ENCODE measurements around the gene LILRA2. TPM values are rescaled to one million over a fixed set of nuclear protein-coding genes. Genes with fewer than 3 reads are reported as not detected.

Gene LILRA2
- total and polyA plus RNA-seq, 2 experiments from 2014 or later, result not detected

DNA sequence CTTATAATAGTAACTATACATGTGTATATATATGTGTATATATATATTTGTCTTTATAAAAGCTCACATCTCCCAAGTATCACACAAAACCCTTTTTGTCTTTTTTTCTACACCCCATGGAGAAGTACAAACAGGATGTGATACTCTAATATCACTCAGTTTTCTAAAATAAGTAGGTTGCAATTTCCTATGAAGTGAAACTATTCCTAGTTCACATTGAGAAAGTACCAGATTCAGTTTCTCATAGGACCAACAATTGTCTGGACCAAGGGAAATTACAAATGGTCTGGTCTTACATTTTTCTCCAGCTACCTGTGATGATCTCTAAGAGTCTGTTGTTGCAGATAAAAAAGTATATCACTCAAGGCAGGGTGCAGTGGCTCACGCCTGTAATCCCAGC is 38.8 kb downstream of the LILRA2 start (continued):
- TF ChIP-seq, protein P1, sequence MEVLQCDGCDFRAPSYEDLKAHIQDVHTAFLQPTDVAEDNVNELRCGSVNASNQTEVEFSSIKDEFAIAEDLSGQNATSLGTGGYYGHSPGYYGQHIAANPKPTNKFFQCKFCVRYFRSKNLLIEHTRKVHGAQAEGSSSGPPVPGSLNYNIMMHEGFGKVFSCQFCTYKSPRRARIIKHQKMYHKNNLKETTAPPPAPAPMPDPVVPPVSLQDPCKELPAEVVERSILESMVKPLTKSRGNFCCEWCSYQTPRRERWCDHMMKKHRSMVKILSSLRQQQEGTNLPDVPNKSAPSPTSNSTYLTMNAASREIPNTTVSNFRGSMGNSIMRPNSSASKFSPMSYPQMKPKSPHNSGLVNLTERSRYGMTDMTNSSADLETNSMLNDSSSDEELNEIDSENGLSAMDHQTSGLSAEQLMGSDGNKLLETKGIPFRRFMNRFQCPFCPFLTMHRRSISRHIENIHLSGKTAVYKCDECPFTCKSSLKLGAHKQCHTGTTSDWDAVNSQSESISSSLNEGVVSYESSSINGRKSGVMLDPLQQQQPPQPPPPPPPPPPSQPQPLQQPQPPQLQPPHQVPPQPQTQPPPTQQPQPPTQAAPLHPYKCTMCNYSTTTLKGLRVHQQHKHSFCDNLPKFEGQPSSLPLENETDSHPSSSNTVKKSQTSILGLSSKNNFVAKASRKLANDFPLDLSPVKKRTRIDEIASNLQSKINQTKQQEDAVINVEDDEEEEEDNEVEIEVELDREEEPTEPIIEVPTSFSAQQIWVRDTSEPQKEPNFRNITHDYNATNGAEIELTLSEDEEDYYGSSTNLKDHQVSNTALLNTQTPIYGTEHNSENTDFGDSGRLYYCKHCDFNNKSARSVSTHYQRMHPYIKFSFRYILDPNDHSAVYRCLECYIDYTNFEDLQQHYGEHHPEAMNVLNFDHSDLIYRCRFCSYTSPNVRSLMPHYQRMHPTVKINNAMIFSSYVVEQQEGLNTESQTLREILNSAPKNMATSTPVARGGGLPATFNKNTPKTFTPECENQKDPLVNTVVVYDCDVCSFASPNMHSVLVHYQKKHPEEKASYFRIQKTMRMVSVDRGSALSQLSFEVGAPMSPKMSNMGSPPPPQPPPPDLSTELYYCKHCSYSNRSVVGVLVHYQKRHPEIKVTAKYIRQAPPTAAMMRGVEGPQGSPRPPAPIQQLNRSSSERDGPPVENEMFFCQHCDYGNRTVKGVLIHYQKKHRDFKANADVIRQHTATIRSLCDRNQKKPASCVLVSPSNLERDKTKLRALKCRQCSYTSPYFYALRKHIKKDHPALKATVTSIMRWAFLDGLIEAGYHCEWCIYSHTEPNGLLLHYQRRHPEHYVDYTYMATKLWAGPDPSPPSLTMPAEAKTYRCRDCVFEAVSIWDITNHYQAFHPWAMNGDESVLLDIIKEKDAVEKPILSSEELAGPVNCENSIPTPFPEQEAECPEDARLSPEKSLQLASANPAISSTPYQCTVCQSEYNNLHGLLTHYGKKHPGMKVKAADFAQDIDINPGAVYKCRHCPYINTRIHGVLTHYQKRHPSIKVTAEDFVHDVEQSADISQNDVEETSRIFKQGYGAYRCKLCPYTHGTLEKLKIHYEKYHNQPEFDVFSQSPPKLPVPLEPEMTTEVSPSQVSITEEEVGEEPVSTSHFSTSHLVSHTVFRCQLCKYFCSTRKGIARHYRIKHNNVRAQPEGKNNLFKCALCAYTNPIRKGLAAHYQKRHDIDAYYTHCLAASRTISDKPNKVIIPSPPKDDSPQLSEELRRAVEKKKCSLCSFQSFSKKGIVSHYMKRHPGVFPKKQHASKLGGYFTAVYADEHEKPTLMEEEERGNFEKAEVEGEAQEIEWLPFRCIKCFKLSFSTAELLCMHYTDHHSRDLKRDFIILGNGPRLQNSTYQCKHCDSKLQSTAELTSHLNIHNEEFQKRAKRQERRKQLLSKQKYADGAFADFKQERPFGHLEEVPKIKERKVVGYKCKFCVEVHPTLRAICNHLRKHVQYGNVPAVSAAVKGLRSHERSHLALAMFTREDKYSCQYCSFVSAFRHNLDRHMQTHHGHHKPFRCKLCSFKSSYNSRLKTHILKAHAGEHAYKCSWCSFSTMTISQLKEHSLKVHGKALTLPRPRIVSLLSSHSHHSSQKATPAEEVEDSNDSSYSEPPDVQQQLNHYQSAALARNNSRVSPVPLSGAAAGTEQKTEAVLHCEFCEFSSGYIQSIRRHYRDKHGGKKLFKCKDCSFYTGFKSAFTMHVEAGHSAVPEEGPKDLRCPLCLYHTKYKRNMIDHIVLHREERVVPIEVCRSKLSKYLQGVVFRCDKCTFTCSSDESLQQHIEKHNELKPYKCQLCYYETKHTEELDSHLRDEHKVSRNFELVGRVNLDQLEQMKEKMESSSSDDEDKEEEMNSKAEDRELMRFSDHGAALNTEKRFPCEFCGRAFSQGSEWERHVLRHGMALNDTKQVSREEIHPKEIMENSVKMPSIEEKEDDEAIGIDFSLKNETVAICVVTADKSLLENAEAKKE (CRISPR knock-in tag; IDR thresholded peaks at IDR 0.05), result no peak
- TF ChIP-seq EZH2 (IDR thresholded peaks at IDR 0.05; ENCODE audit: low read depth, unreplicated experiment), result no peak

DNA sequence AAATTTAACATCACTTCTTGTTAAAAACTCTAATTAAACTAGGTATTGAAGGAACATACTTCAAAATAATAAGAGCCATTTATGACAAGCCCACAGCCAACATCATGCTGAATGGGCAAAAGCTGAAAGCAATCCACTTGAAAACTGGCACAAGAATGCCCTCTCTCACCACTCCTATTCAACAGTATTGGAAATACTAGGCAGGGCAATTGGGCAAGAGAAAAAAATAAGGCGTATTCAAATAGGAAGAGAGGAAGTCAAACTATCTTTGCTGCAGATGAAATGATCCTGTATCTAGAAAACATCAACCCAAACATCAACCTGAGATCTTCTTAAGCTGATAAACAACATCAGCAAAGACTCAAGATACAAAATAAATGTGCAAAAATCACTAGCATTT is 41.1 kb downstream of the LILRA2 start:
- H3K27me3 ChIP-seq (ENCODE audit: insufficient read depth), result no peaks in the 10 kb centered on the region
- no peak overlapping the region for H3K27ac ChIP-seq (ENCODE audit: low read depth)
- Mint-ChIP-seq H3K27me3 (ENCODE audit: insufficient read depth, low read depth, poor library complexity) (peaks cover 2% of the 10 kb centered on the region), H3K36me3 (ENCODE audit: low read depth) (peaks cover 19% of the 10 kb centered on the region), H3K4me3 (no peak overlapping the region), H3K4me1 (no peaks in the 10 kb centered on the region), H3K27ac (no peak overlapping the region), H3K9me3 (peaks cover 94% of the 10 kb centered on the region)
- H3F3A ChIP-seq (replicated peaks; ENCODE audit: low read depth), result no peaks in the 10 kb centered on the region
- no peaks in the 10 kb centered on the region for H3K4me1 ChIP-seq (ENCODE audit: insufficient read depth)
- H2AFZ ChIP-seq, result no peak overlapping the region
- peaks cover 7% of the 10 kb centered on the region for H3K36me3 ChIP-seq (ENCODE audit: insufficient read depth)
- H4K20me1 ChIP-seq (replicated peaks; ENCODE audit: insufficient read depth), result no peaks in the 10 kb centered on the region
- DNase-seq (ENCODE audit: low spot score) (no peak), ATAC-seq (no peak)
- no peak overlapping the region for H3K4me3 ChIP-seq
- no peaks in the 10 kb centered on the region for H3K9me2 ChIP-seq (ENCODE audit: insufficient read depth)
- no peak overlapping the region for H3K4me2 ChIP-seq
- no peaks in the 10 kb centered on the region for H3K79me2 ChIP-seq (replicated peaks; ENCODE audit: insufficient read depth)
- no peak for TF ChIP-seq JUNB (IDR thresholded peaks at IDR 0.05; ENCODE audit: unreplicated experiment)
- TF ChIP-seq, protein P1 (CRISPR knock-in tag; IDR thresholded peaks at IDR 0.05), result no peak
- TF ChIP-seq EZH2 (IDR thresholded peaks at IDR 0.05; ENCODE audit: low read depth, unreplicated experiment), result no peak
- TF ChIP-seq EZH2phosphoT487 (IDR thresholded peaks at IDR 0.05; ENCODE audit: unreplicated experiment), result no peak
- TF ChIP-seq, protein P2, sequence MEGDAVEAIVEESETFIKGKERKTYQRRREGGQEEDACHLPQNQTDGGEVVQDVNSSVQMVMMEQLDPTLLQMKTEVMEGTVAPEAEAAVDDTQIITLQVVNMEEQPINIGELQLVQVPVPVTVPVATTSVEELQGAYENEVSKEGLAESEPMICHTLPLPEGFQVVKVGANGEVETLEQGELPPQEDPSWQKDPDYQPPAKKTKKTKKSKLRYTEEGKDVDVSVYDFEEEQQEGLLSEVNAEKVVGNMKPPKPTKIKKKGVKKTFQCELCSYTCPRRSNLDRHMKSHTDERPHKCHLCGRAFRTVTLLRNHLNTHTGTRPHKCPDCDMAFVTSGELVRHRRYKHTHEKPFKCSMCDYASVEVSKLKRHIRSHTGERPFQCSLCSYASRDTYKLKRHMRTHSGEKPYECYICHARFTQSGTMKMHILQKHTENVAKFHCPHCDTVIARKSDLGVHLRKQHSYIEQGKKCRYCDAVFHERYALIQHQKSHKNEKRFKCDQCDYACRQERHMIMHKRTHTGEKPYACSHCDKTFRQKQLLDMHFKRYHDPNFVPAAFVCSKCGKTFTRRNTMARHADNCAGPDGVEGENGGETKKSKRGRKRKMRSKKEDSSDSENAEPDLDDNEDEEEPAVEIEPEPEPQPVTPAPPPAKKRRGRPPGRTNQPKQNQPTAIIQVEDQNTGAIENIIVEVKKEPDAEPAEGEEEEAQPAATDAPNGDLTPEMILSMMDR (conservative IDR thresholded peaks at IDR 0.05; ENCODE audit: low read depth in 2 of 2), result no peak
- TF ChIP-seq POLR2AphosphoS5 (IDR thresholded peaks at IDR 0.05; ENCODE audit: low read depth), result no peak
- no peak for TF ChIP-seq NANOG (IDR thresholded peaks at IDR 0.05; ENCODE audit: borderline replicate concordance)
- TF ChIP-seq STAT1 (IDR thresholded peaks at IDR 0.05; ENCODE audit: unreplicated experiment), result no peak
- no peak for TF ChIP-seq CREB1 (CRISPR knock-in tag; IDR thresholded peaks at IDR 0.05; ENCODE audit: low read depth)
